Dermis blood vessel endothelial cell (primary cell): ENCODE data around the gene COL6A6. TPM values are rescaled to one million over a fixed set of nuclear protein-coding genes. Genes with fewer than 3 reads are reported as not detected.
"Not testable (repeated sequence)": the region's sequence is repeated elsewhere in the genome, so short reads cannot be mapped to it uniquely, and the experiment has no call there.

Experiments used
- DNase-seq: peaks from one replicate; pipeline ENCODE4 v3.0.0; 2010
- total RNA-seq: library from RNA; depleted of rRNA; stranded (reverse); fragments of >200 nt; gene quantifications from 2 replicates; pipeline ENCODE4 v1.2.3, GENCODE V29; 2014

Gene COL6A6
- total RNA-seq, 1 donor from 2014 or later: not detected

DNA sequence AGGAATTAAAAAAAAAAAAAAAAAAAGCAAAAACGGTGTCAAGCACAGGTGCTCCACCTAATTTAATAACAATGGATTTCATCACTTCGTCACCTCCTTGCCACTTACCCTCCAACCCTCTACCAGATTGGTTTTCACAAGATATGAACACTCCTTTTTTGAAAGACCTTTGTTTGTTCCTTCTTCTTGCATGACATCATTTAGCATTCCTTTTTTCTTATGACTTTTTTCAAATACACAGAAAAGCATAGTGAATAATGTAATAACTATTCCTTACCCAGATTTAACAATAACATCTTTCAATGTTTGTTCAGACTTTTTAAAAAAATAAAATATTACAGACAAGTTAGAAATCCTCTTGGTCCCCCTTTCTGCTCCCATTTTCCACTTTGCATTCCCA is 16.3 kb downstream of the COL6A6 start:
- DNase-seq: no peak

DNA sequence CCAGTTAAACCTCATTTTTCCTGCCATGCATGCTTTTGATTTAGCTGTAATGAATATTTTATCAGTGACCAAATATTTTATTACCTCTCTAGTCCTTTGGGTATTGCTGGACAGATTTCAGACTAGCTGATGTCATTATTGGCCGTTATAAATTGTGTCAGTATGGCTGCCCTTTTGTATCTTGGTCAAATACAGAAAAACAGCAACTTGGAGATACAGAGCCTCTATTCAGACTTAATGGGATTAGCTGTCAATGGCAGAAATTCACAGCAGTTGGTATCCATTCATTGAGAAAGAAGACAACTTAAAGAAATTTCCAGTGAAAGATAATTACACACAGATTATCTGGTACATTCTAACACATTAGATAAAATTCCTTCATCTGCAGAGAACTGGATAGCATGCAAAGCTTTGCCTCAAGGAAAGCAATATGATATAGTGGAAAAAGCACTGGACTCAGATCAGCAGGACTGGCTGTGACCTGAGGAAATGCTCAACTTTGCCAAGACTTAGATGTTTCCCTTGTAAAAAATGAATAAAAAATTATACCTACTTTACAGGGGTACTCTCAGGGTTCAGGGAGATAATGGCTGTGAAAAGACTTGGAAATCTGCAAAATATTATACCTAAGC is 20.8 kb downstream of the COL6A6 start:
- no peak for DNase-seq

DNA sequence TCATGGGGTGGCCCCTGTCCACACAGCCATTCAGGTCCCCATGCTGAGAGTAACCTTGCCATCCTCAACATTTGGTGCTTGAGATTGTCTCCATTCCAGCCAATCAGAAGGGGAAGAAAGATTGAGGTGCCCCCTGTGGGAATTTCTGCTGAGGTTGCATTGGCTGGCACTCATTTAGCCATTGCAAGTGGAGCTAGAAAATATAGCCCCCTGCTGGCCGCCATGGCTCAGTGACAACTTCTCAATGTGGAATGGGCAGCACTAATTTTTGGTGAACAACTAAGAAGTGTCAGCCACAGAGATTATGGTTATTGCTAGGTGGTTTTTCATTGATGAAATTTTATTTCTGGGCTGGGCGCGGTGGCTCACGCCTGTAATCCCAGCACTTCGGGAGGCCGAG is 22.0 kb downstream of the COL6A6 start:
- DNase-seq: peak; percentile 67

DNA sequence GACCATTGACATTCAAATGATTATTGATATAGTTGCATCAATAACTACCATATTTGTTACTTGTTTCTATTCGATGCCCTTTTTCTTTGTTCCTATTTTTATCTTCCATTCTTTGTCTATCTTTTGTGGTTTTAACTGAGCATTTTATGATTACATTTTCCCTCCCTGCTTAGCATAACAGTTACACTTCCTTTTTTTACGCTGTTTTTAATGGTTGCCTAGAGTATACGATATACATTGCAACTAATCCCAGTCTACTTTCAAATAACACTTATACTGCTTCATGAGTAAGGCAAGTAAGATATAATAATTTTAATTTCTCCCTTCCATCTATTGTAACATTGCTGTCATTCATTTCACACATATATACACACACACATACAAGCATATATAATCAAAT is 26.3 kb downstream of the COL6A6 start:
- DNase-seq: no peak

DNA sequence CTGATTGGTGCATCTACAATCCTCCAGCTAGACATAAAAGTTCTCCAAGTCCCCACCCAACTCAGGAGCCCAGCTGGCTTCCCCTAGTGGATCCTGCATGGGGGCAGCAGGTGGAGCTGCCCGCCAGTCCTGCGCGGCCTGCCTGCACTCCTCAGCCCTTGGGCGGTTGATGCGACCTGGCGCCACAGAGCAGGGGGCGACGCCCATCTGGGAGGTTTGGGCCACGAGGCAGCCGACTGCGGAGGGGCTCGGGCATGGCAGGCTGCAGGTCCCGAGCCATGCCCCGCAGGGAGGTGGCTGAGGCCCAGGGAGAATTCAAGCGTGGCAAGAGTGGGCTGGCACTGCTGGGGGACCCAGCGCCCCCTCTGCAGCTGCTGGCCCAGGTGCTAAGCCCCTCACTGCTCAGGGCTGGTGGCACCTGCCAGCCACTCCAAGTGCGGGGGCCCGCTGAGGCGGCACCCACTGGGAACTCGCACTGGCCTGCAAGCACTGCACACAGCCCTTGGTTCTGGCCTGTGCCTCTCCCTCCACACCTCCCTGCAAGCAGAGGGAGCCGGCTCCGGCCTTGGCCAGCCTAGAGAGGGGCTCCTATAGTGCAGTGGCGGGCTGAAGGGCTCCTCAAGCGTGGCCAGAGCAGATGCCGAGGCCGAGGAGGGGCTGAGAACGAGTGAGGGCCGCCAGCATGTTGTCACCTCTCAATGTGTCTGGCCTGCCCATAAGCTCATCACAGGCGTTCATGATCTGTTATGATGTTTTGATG is 30.1 kb downstream of the COL6A6 start:
- no peak for DNase-seq

DNA sequence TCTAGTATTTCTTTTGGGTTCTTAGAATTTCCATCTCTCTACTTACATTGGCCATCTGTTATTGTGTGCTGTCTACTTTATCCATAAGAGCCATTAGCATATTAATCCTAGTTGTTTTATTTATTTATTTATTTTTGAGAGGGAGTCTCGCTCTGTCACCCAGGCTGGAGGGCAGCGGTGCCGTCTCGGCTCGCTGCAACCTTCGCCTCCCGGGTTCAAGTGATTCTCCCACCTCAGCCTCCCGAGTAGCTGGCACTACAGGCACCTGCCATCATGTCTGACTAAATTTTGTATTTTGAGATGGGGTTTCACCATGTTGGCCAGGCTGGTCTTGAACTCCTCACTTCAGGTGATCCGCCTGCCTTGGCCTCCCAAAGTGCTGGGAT is 30.7 kb downstream of the COL6A6 start:
- not testable (repeated sequence) for DNase-seq

DNA sequence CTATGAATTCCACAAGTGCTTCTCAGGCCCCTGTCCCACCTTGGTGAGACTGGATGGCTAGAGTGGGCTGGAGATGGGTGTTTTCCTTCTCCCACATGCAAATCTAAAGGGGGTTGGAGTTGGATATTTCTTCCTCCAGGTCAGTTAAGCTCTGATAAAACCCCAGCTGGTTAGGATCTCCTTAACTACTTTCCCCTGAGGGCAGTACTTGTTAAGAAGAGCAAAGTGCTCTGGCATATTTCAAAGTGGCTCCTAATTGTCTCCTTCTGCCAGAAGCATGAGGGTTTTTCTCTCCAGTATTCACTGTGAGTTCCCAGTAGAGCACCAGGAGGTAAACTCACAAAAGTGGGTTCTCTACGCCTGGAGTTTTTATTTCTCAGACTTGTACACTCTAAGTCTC is 31.4 kb downstream of the COL6A6 start:
- no peak for DNase-seq

DNA sequence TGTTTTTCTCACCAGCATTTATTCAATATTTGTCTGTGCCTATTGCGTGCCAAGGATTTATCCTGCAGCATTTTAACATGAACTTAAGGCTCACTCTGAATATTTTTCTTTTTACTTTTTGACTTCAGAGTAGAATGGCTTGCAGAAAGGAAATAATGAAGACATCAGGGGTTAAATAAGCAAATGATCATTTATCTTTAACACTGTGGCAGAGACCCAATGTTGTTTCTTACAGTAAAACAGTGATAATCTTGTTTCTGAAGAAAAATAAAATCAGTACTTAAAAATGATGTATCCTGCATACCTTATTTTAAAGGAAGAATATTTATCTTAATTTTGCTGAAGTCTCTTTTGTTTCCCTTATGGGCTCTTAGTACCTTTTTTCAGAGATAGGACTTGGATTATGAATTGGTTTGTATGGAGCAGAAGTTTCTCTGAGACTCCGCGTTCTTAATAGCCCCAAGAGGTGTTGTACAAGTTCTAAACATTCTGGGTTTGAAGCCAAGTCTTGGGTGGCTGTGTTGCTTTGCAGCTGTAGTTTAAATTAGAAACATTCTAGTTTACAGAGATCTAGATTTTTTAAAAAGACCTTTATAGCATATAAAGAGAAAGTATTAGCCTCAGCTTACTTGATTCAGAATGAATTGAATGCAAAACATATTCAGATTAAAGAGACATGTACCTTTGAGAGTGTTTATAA is 40.5 kb downstream of the COL6A6 start:
- DNase-seq: no peak

DNA sequence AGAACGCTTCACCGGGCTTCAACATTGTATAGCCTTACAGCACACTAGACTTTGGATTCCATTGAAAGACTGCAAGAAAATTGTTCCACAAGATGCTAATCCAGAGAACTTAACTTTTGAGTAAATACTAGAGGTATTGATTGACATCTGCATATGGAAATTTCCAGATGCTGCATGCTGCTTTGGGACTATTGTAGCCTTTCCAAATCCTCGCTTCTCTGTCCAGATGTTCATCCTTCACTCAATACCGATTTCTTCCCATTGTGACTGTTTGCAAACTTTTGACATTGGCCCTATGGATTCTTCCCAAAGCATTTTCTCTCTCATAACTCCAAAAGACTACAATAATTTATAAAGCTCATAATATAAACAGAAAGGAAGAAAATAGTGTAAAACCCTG is 41.4 kb downstream of the COL6A6 start:
- no peak for DNase-seq

DNA sequence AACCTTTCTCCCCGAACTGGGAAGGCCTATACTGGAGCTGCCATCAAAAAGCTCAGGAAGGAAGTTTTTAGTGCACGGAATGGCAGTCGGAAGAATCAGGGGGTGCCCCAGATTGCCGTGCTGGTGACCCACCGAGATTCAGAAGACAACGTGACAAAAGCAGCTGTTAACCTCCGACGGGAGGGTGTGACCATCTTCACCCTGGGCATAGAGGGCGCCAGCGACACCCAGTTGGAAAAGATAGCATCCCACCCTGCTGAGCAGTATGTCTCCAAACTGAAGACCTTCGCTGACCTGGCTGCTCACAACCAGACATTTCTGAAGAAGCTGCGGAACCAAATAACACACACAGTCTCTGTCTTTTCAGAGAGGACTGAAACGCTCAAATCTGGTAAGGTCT is 48.2 kb downstream of the COL6A6 start:
- DNase-seq: no peak

Other genes starting within 250 kb of the COL6A6 start
- not detected in 2 replicates for gene COL6A5, start 171.5 kb upstream of the COL6A6 start, total RNA-seq
- gene PIK3R4, start 229.7 kb downstream of the COL6A6 start, total RNA-seq: 33.7 and 48.8 TPM in 2 replicates